PC-3 (cell line): ENCODE data around the gene MRPS12. TPM values are rescaled to one million over a fixed set of nuclear protein-coding genes. Genes with fewer than 3 reads are reported as not detected.

Experiments
- ATAC-seq: fragments of 200-7000 bp; cut with Tn5 transposase; 2 replicates; pipeline ENCODE4 v1.9.1; 2020; ENCODE audit warnings: mild to moderate bottlenecking, moderate library complexity
- BruUV-seq: library from RNA; stranded (reverse); fragments of 400-500 nt; replicated peaks from 2 replicates; lab custom pipeline; 2021; lab: Mats Ljungman, UMichigan
- CTCF ChIA-PET: fragments of 300-600 bp; sonication (Branson Sonifier 250); formaldehyde crosslinking; loops from one replicate; lab custom pipeline; 2022; ENCODE audit warnings: antibody characterized with exemption; lab: Charles Lee
- POLR2A ChIA-PET: fragments of 300-600 bp; sonication (Branson Sonifier 250); formaldehyde crosslinking; loops from one replicate; lab custom pipeline; 2022; ENCODE audit warnings: antibody characterized with exemption; ENCODE audit not compliant: unreplicated experiment; lab: Charles Lee
- DNase-seq: peaks from one replicate; pipeline ENCODE4 v3.0.0-alpha.2; 2015
- H2AFZ ChIP-seq: fragments of 300-600 bp; sonication (generic); 2 replicates; pipeline ENCODE4 v1.6.0; 2016; ENCODE audit warnings: antibody characterized with exemption, low read length
- H3F3A ChIP-seq: fragments of 300-600 bp; sonication (generic); one replicate; pipeline ENCODE4 v1.6.0; 2017; ENCODE audit warnings: antibody characterized with exemption, low read length, control low read depth, mild to moderate bottlenecking; ENCODE audit not compliant: unreplicated experiment
- H3K27ac ChIP-seq: fragments of 300-600 bp; sonication (generic); 2 replicates; pipeline ENCODE4 v1.5.1; 2016; ENCODE audit warnings: mild to moderate bottlenecking, low read length
- H3K27me3 ChIP-seq: fragments of 300-600 bp; sonication (generic); 2 replicates; pipeline ENCODE4 v1.6.1; 2016; ENCODE audit warnings: low read length, mixed read lengths
- H3K36me3 ChIP-seq: fragments of 300-600 bp; sonication (generic); 2 replicates; pipeline ENCODE4 v1.6.1; 2016; ENCODE audit warnings: low read depth, mixed run types, low read length, mixed read lengths
- H3K4me1 ChIP-seq: fragments of 300-600 bp; sonication (generic); 2 replicates; pipeline ENCODE4 v1.5.1; 2016; ENCODE audit warnings: low read length; ENCODE audit not compliant: insufficient read depth
- H3K4me2 ChIP-seq: fragments of 300-600 bp; sonication (generic); 2 replicates; pipeline ENCODE4 v1.6.0; 2016; ENCODE audit warnings: low read length
- H3K4me3 ChIP-seq: fragments of 300-600 bp; sonication (generic); 2 replicates; pipeline ENCODE4 v1.5.1; 2016; ENCODE audit warnings: mild to moderate bottlenecking, low read length, mixed read lengths
- H3K79me2 ChIP-seq: fragments of 300-600 bp; sonication (generic); 2 replicates; pipeline ENCODE4 v1.6.1; 2017; ENCODE audit warnings: low read length, mixed read lengths
- H3K9ac ChIP-seq: fragments of 300-600 bp; sonication (generic); 2 replicates; pipeline ENCODE4 v1.6.0; 2016; ENCODE audit warnings: mild to moderate bottlenecking, low read length
- H3K9me2 ChIP-seq: fragments of 300-600 bp; sonication (generic); replicated peaks from 2 replicates; pipeline ENCODE4 v1.6.1; 2016; ENCODE audit warnings: mixed run types, low read length, mixed read lengths
- H3K9me3 ChIP-seq: fragments of 300-600 bp; sonication (generic); 2 replicates; pipeline ENCODE4 v1.6.1; 2016; ENCODE audit warnings: low read length, mixed read lengths
- H4K20me1 ChIP-seq: fragments of 300-600 bp; sonication (generic); 2 replicates; pipeline ENCODE4 v1.6.1; 2016; ENCODE audit warnings: low read length, mixed read lengths
- CTCF ChIP-seq: fragments of 300-600 bp; sonication (generic); conservative IDR thresholded peaks from 2 replicates; pipeline ENCODE4 v1.5.1; 2017; ENCODE audit warnings: antibody characterized with exemption, low read depth, mild to moderate bottlenecking, low read length
- EZH2 ChIP-seq: fragments of 300-600 bp; sonication (generic); IDR thresholded peaks from one replicate; pipeline ENCODE4 v1.6.1; 2017; ENCODE audit warnings: antibody characterized with exemption, mild to moderate bottlenecking, low read length; ENCODE audit not compliant: unreplicated experiment
- EZH2phosphoT487 ChIP-seq: fragments of 300-600 bp; sonication (generic); IDR thresholded peaks from 2 replicates; pipeline ENCODE4 v1.6.1; 2018; ENCODE audit warnings: mild to moderate bottlenecking, antibody characterized with exemption, low read length, borderline replicate concordance
- intact Hi-C: fragments of 100-400 bp; cut with micrococcal nuclease; formaldehyde crosslinking; loops from 2 replicates; pipeline ENCODE4 v1.9.0; 2023
- total RNA-seq: library from RNA; depleted of rRNA; stranded (reverse); fragments of >200 nt; gene quantifications from 2 replicates; pipeline ENCODE4 v1.2.3, GENCODE V29; 2014

Gene MRPS12
- total RNA-seq, 1 experiment from 2014 or later: 156 TPM

- Histone ChIP-seq H3K4me3 (no peak overlapping the region), H2AFZ (no peak overlapping the region), H3K9ac (no peak overlapping the region), H3K27ac (no peak overlapping the region), H3K4me2 (no peak overlapping the region), H4K20me1 (no peaks in the 10 kb centered on the region), H3K27me3 (no peaks in the 10 kb centered on the region), H3F3A (no peaks in the 10 kb centered on the region), H3K4me1 (no peaks in the 10 kb centered on the region), H3K36me3 (no peaks in the 10 kb centered on the region), H3K9me2 (no peaks in the 10 kb centered on the region), H3K9me3 (no peaks in the 10 kb centered on the region), H3K79me2 (no peaks in the 10 kb centered on the region)
- CTCF ChIA-PET: no interaction called here
- TF ChIP-seq EZH2: no peak
- no peak for TF ChIP-seq EZH2phosphoT487
- no peak for TF ChIP-seq CTCF
- BruUV-seq: no TSS peak
- DNase-seq (no peak), ATAC-seq (no peak)
- POLR2A ChIA-PET: no interaction called here
- intact Hi-C loops: no loop called here
Observed at GRCh38 chr19:38891771-38892170, 39.0 kb upstream of the MRPS12 start.

- Histone ChIP-seq H3K36me3 (no peaks in the 10 kb centered on the region), H3K27me3 (no peaks in the 10 kb centered on the region), H3K9me3 (no peaks in the 10 kb centered on the region), H3K79me2 (no peaks in the 10 kb centered on the region), H2AFZ (no peak overlapping the region), H4K20me1 (no peaks in the 10 kb centered on the region), H3K4me1 (no peaks in the 10 kb centered on the region), H3K9me2 (no peaks in the 10 kb centered on the region), H3K4me2 (no peak overlapping the region), H3K27ac (no peak overlapping the region), H3K4me3 (no peak overlapping the region), H3F3A (no peaks in the 10 kb centered on the region), H3K9ac (no peak overlapping the region)
- intact Hi-C loops: no loop called here
- TF ChIP-seq EZH2: no peak
- TF ChIP-seq CTCF: no peak
- TF ChIP-seq EZH2phosphoT487: no peak
- DNase-seq (no peak), ATAC-seq (no peak)
- POLR2A ChIA-PET: no interaction called here
- CTCF ChIA-PET: no interaction called here
- no TSS peak for BruUV-seq
Observed at GRCh38 chr19:38892841-38893240, 37.9 kb upstream of the MRPS12 start.

- Histone ChIP-seq H3K4me3 (no peak overlapping the region), H3K9ac (no peak overlapping the region), H3K9me2 (no peaks in the 10 kb centered on the region), H3K27ac (no peak overlapping the region), H3K9me3 (no peaks in the 10 kb centered on the region), H3K36me3 (no peaks in the 10 kb centered on the region), H2AFZ (no peak overlapping the region), H3K4me1 (0 out of 2 replicates have a peak, but pooled peaks cover 3% of the 10 kb centered on the region), H3K4me2 (no peak overlapping the region), H3F3A (no peaks in the 10 kb centered on the region), H3K27me3 (no peaks in the 10 kb centered on the region), H4K20me1 (no peaks in the 10 kb centered on the region), H3K79me2 (0 out of 2 replicates have a peak, but pooled peaks cover 4% of the 10 kb centered on the region)
- ChIA-PET POLR2A (no interaction called here), CTCF (no interaction called here)
- DNase-seq (no peak), ATAC-seq (no peak)
- no peak for TF ChIP-seq CTCF
- TF ChIP-seq EZH2: no peak
- no peak for TF ChIP-seq EZH2phosphoT487
- BruUV-seq: no TSS peak
- intact Hi-C loops: no loop called here
Observed at GRCh38 chr19:38893341-38893771, 37.4 kb upstream of the MRPS12 start.
